Measurements from ENCODE around the gene TAOK3.
"Not testable (repeated sequence)": the region's sequence is repeated elsewhere in the genome, so short reads cannot be mapped to it uniquely, and the experiment has no call there.

The TAOK3 gene

DNA sequence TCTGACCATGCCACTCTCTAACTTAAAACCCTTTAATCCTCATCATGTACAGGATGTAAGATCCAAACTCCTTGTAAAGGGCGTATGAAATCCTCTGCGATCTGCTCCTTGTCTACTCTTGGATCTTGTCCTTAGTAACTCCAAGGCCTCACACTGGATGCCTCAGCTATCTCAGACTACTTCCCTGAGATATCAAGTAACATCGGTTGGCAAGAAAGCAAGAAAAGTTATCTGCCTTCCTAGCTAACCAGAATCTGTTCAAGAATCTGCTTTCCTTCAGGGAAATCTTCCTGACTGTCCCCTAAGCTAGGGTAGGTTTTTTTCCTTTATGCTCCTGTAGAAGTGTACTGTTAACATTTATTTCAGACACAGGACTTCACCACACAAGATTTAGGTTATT lies 82.6 kb downstream of the TAOK3 start:
- DNase-seq: no peak

DNA sequence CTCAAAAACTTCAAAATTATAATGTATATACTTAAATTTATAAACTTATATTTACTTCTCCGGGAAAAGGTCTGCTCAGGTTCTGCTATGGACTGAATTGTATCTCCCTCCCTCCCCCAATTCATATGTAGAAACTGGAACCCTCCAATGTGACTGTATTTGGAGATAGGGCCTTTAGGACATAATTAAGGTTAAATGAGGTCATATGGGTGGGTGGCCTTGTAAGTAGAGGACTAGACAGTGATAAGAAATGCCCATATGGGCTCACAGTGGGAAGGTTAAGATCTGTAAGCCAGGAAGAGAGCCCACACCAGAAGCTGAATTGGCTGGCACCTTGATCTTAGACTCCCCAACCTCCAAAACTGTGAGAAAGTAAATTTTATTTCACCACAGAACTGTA lies 84.5 kb downstream of the TAOK3 start:
- no peak for DNase-seq

DNA sequence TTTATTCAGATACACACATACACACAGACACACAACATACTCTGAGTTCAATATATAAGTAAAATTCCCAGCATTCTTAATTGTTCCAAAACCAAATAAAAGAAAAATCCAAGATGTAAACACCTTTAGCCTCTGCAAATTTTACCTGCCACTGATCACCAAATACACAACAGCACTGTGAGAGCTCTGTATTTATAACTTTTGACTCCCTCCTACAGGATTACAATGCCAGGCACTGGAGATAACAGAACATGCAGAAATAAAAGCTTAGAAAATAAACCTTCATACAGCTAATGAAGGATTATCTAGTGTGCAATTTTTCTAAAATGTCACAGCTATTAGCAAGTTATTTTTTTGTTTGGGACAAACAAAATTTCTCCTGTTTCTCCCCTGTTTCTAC lies 85.0 kb downstream of the TAOK3 start:
- no peak for DNase-seq

- DNase-seq: no peak
Measured at GRCh38 chr12:118282767-118283166, 89.9 kb downstream of the TAOK3 start.

- not testable (repeated sequence) for DNase-seq
Measured at GRCh38 chr12:118278288-118278687, 94.4 kb downstream of the TAOK3 start.

DNA sequence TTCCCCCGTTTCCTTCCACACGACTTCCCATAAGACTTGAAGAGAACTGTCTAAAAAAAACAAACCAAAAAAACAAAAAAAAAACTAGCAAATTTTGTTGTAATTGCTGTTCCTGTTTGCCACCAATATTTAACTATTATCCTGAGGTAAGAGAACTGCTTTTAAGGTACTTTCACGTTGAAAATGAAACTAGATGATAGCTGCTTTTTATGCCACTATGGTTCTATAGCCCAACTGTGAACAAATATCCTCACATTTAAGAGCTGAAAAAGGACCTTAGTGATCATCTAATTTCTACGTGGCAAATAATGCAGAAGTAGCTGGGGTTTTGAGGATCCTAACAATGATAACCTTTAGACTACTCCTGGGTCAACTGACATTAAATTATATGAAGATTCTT lies 98.6 kb downstream of the TAOK3 start:
- DNase-seq: no peak

GRCh38 chr12:118271770-118272417 lies 100.8 kb downstream of the TAOK3 start:
- no peak for DNase-seq

GRCh38 chr12:118271183-118271582 lies 101.5 kb downstream of the TAOK3 start:
- no peak for DNase-seq

DNA sequence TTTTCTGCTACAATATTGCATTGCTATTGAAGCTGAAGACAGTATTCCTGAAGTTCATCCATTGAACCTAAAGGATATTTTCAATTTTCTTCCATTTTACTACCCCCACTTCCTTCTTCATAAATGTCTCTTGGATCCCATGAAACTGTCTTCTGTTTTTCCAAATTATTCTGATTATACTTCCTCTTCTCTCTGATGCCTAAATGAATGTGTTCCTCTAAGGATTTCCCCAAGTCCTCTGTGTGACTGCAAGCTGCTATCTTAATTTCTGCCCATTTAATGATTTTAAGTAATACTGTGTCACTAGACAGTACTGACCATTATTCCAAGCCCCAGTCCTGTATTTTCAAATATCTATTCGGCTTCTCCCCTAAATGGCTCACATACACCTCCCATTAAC lies 102.9 kb downstream of the TAOK3 start:
- DNase-seq: no peak

- no peak for DNase-seq
Measured at GRCh38 chr12:118259079-118259478, 113.6 kb downstream of the TAOK3 start.

DNA sequence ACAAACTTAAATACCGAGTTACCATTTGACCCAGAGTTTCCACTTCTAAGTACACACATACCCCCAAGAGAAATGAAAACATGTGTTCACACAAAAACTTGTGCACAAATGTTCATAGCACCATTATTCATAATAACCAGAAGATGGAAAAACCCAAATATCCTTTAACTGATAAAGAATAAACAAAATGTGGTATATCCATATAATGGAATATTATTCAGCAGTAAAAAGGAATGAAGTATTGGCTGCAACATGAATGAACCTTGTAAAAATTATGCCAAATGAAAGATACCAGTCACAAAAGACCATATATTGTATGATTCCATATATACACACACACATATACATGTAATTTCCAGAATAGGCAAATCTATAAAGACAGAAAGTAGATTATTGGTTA lies 116.4 kb downstream of the TAOK3 start:
- DNase-seq: no peak

GRCh38 chr12:118249547-118249946 lies 123.2 kb downstream of the TAOK3 start:
- no peak for DNase-seq

- not testable (repeated sequence) for DNase-seq
Measured at GRCh38 chr12:118245886-118246285, 126.8 kb downstream of the TAOK3 start.

DNA sequence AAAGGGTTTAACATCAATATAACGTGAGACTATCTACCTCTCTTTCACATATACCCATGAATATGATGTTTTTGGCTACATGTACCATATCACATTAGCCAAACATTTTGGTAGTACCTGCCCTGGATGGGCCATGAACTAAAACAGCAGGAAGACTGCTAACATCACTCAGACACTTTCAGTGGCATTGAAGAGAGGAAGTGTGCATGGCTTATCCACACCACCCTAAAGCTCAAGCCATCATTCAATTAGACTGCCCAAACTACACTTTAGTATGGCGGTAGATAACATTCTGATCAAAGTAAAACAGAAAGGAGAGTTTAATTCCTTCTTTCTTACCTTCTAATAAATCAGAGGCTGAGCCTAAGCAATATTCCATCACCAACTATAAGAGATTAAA lies 133.8 kb downstream of the TAOK3 start:
- no peak for DNase-seq

DNA sequence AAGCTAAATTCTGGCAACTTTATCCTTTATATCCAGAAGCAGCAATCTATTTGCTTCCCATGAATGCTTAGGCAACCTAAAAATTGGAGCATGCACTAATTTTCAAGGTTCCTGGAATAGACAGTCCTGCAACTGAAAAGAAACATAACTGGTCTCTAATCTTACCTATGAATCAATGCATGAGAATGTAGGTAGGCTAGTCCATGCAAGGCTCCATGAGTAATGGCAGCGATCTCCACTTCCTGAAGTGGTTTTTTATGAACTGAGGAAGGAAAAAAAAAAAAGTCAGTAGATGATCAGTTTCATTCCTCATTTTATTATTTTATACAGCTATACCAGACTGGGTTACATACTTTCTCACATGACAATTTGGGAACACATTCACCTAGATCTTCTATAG lies 134.8 kb downstream of the TAOK3 start:
- DNase-seq: no peak

DNA sequence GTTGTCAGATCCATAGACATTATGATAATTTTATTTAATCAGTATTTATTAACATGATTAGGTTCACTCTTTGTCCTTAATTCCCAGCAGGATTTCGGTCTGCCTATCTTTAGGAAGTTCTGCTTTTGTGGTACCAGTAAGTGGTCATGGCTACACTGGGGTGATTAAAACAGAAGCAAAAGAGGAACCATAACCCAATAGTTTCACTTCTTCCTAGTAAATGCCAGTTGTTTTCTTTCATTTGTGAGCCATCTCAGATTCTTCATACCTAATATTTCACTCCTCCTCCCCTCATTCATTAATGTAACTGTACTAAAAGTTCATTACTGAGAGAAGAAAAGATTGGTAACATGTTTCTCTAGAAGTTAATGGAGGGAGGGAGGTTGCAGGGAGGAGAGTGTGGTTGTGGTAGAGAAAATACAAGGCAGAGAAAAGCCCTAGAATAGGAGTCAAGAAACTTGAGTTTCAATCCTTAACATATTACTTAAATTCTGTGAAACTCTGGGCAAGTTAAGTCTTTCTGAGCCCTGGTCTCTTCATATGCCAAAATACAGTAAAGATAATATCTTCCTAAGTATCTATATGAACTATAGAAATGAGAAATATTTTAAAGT lies 135.5 kb downstream of the TAOK3 start:
- DNase-seq: no peak

DNA sequence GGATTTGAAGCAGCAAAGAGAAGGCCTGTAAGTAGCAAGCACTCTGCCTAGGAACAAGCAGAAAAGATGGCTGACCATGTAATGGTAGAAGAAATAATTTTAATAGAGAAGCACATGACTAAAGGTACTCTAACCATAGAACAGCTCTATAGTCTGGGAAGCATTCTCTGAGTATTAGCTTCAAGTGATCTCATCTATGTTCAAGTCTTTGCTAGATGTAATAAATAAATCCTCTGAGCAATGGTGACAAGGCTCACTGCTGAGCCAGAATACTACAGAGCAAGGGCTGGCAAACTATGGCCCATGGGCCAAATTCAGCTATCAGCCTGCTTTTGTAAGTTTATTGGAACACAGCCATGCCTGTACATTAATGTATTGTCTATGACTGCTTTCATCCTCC lies 152.0 kb downstream of the TAOK3 start:
- no peak for DNase-seq

- no peak for DNase-seq
Measured at GRCh38 chr12:118219772-118220171, 152.9 kb downstream of the TAOK3 start.

DNA sequence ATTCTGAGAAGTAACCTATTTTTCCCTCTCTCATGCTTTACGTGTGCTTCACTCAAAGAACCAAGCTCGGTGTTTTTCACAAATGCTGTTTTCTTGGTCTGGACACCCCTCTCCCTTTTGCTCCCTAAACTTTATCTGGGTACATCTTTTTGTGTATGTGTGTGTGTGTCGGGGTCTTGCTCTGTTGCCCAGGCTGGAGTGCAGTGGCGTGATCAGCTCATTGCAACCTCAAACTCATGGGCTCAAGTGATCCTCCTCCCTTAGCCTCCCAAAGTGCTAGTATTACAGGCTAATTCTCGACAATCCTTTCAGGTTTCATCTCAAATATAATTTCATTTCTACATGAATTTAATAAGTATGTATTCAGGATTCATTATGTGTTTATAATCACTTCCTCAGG lies 153.6 kb downstream of the TAOK3 start:
- DNase-seq: no peak

GRCh38 chr12:118213452-118213851 lies 159.3 kb downstream of the TAOK3 start:
- no peak for DNase-seq

DNA sequence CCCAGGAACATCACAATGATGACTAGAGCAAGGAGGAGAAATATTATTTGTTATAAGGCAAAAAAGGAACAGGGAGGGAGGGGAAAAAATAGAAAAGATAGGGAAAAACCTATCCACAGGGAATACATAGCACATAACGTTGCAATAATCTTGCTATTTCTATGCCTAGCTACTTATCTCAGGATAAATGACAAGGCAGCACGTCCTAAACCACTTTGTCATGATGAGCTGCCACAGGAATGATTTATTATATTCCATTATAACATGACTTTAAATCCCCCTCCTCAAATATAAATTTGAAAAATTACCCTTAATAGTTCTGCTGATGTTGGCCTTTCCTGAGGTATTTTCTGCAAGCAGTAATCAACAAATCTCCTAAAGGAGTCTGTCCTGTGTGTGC lies 160.1 kb downstream of the TAOK3 start:
- DNase-seq: no peak

- DNase-seq: no peak
Measured at GRCh38 chr12:118206107-118206412, 166.6 kb downstream of the TAOK3 start.

- DNase-seq: no peak
Measured at GRCh38 chr12:118193958-118194357, 178.7 kb downstream of the TAOK3 start.

- no peak for DNase-seq
Measured at GRCh38 chr12:118193477-118193876, 179.2 kb downstream of the TAOK3 start.

GRCh38 chr12:118190266-118190665 lies 182.4 kb downstream of the TAOK3 start:
- DNase-seq: no peak

All from T1000 (cell line).